Mammary epithelial cell (primary cell): ENCODE data around the gene OR51T1.

Source experiments
- CTCF ChIP-seq, 2 donors: IDR thresholded peaks in 1 of 2; conservative IDR thresholded peaks in 1 of 2; 2 replicates each; pipeline ENCODE4 v1.5.1; 2011 to 2012; ENCODE audit warnings: inconsistent platforms in 2 of 2, low read length in 2 of 2, mild to moderate bottlenecking in 2 of 2, control low read depth in 1 of 2, low read depth in 1 of 2; ENCODE audit not compliant: insufficient read depth in 1 of 2; ENCODE audit errors: extremely low read depth in 1 of 2
- EZH2 ChIP-seq: IDR thresholded peaks from 2 replicates; pipeline ENCODE4 v1.6.1; 2012; ENCODE audit warnings: low read length, inconsistent platforms, borderline replicate concordance

GRCh38 chr11:4848908-4849532, 32.7 kb upstream of the OR51T1 start, which contains the start of gene OR51S1:
- TF ChIP-seq CTCF (conservative IDR thresholded peaks at IDR 0.05 in 1 of 2, IDR thresholded peaks at IDR 0.05 in 1 of 2; ENCODE audit: extremely low read depth in 1 of 2, insufficient read depth in 1 of 2, low read depth in 1 of 2, low read length in 2 of 2) (no peak), EZH2 (no peak)
